Measurements from ENCODE around the gene ISOC2.
"Not testable (repeated sequence)": the region's sequence is repeated elsewhere in the genome, so short reads cannot be mapped to it uniquely, and the experiment has no call there.

The ISOC2 gene

DNA sequence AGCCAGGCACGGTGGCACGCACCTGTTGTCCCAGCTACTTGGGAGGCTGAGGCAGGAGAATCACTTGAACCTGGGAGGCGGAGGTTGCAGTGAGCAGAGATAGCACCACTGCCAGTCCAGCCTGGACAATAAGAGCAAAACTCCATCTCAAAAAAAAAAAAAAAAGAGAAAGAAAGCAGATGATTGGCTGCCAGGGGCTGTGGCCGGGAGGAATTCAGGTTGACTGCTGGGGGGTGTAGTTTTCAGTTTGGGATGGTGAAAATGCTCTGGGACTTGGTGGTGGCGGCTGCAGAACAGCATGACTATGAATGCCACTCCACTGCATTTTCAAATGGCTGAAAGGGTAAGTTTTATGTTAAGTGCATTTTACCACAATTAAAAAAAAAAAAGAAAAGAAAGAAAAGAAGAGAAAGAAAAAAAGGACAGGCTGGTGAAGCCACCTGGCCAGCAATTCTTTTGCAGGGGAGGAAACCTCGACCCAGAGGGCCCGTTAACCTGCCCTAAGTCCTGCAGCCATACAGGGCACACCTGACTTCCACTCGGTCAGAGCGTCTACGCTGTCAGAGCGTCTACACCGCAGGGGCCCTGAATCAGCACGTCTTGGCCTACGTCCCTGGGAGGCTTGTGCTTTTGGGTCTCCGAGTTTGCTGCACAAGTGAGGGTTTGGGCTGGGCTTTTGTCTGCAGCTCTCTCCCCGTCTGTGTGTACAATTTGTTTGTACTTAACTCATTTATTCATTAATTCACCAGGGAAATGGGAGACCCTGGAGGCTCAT lies 3.6 kb downstream of the ISOC2 start:
- DNase-seq (ENCODE audit: low read depth, low spot score) = no peak

- DNase-seq (ENCODE audit: low read depth, low spot score) = no peak
These were observed 5.1 kb downstream of the ISOC2 start for GRCh38 chr19:55456347-55456746.

- DNase-seq (ENCODE audit: low read depth, low spot score) = no peak
These were observed 5.7 kb downstream of the ISOC2 start for GRCh38 chr19:55455576-55456235.

DNA sequence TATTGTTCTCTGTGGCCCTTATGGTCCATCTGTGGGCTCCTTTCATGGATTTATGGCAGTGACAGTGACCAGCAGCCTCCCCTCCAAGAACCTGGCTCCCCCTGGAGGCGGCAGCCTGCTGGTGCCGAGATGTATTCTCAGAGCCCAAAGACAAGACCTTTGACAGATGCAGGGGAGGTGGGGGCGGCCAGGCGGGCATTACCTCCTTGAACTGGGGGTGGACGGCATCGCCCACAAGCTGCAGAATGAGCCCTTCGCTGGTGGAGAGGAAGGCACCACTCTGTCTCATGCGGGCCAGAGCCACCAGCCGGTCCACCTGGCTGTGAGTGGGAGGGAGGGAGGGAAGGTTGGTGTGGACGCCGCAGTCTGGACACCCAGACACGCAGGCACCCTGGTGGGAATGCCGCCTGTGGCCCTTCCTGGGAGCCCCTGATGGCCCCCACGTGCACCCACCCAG lies 6.6 kb downstream of the ISOC2 start:
- DNase-seq (ENCODE audit: low read depth, low spot score) = no peak

- no peak for DNase-seq (ENCODE audit: low read depth, low spot score)
These were observed 7.8 kb downstream of the ISOC2 start for GRCh38 chr19:55453511-55454260.

DNA sequence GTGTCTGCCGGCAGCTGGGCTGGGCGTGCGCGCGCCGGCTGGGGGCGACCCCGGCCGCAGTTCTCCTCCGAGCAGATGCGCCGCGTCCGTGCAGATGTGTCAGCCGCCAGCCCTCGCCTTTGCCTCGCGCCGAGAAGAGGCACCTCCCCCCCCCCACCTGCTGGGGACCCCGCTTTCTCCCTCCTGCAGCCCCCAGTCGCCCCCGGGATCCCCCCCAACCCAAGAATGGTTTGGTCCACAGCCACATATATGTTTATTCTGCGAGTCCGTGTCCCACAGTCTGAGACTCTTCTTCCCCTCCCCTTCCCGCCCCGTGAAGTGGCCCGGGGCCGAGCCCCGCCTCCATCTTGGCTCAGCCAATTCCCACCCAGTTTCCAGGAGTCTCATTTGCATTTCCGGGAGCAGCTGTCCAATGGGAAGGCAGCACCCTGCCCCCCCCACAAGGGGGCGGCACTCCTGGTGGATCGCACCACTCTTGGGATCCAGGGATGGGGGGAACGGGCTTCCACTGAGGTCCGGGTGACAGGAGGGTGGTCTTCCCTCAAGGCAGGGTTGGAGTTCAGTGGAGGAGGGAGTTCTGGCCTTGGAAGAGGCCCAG lies 8.6 kb downstream of the ISOC2 start:
- DNase-seq (ENCODE audit: low read depth, low spot score) = no peak

DNA sequence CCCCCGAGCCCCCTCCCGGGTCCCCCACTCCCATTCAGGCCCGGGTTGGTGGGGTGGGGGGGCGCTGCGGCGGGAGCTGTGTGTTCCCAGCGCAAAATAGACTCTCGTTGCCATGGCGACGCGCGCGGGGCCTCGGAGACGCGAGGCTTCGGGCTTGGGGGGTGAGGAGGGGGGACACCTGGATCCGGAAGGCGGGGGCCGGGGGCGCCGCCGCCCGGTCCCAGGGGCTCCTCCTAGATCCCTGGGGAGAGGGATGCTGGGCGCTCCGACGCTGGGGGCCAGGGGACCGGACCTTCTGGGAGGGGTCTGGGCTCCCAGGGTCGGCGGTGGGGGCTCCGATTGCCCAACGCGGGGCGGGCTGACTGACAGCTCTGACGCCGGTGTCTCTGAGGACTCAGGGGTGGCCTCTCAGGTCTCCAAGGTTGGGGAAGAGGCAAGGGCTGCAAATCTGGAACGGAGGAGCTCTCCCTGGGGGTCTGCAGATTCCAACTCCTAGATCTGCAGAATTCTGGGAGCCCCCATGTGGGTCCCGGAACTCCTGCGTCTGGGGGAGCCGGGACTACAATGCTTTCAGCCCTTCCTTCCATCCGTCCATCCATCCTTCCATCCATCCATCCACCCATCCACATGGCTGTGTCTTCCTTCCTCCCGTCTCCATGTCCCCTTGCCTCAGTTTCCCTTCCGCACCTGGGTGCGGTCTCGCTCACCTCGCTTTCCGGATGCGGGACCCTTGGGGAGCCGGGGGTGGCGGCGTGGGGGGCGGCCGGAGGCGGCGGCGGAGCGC lies 9.3 kb downstream of the ISOC2 start:
- DNase-seq (ENCODE audit: low read depth, low spot score) = no peak

DNA sequence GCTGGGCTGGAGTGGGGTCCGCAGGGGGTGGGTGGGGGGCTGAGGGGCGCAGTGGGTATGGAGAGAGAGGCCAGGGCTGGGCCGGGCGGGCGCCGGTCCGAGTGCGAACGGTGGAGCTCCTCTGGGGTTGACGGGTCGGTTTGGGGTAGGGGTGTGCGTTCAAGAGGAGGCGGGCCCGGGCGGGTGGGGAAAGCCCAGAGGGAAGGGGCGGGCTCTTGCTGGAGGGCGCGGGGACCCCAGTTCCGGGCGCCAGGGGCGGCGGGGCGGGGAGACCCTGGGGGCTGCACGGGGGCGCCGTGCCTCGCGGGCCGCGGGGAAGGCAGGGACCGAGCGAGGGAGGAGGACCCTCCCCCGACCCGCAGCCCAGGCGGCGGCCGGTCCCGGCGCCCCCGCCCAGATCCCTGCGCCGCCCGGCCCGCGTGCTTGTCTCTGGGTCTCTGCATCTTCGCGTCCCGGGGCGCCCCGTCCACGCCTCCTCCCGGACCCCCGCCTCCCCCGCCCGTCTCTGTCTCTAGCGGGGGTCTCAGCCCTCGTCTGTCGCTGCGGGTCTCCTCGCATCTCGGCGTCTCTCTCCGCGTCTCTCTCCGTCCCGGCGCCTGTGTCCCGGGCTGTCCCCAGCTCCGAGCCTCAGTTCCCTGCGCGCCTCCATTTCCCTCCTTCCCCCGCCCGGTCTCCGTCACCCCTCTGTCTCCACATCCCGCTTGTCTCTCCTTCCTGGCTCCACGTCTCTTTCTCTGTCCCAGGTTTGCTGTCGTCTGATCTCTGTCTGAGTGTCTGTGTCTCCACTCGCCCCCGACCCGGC lies 10.1 kb downstream of the ISOC2 start:
- no peak for DNase-seq (ENCODE audit: low read depth, low spot score)

GRCh38 chr19:55449469-55449868 lies 12.0 kb downstream of the ISOC2 start:
- no peak for DNase-seq (ENCODE audit: low read depth, low spot score)

- DNase-seq (ENCODE audit: low read depth, low spot score) = not testable (repeated sequence)
These were observed 13.3 kb downstream of the ISOC2 start for GRCh38 chr19:55448175-55448490.

DNA sequence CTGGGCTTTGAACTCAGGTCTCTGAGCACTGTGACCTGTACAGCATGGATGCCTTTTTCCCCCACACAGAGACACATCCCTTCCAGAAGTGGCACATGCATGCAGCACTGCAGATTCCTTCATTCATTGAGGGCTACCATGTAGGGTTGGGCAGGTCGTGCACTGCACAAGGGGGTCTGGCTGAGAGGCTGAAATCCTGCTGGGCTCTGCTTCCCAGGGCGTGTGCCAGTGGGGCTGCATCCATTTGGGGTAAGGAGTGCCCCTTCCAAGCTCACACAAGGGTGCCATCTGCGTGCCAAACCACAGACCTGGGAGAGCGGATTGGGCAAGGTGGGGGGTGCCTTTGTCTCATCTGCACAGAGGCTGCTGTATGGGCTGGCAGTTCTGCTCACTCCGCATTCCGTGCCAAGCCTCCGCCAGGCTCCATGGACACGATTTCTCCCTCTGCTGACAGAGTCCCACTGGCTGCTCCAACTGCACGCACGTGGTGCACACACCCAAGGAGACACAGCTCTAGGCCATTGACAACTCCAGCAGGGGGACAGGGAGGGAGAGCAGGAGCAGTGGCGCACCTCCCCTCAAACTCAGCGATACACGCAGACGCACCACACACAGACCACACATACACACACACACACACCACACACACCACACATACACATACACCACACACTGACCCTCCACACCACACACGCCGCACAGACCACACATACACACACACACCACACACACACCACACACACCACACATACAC lies 13.8 kb downstream of the ISOC2 start:
- no peak for DNase-seq (ENCODE audit: low read depth, low spot score)

GRCh38 chr19:55446060-55446459 lies 15.4 kb downstream of the ISOC2 start:
- no peak for DNase-seq (ENCODE audit: low read depth, low spot score)

DNA sequence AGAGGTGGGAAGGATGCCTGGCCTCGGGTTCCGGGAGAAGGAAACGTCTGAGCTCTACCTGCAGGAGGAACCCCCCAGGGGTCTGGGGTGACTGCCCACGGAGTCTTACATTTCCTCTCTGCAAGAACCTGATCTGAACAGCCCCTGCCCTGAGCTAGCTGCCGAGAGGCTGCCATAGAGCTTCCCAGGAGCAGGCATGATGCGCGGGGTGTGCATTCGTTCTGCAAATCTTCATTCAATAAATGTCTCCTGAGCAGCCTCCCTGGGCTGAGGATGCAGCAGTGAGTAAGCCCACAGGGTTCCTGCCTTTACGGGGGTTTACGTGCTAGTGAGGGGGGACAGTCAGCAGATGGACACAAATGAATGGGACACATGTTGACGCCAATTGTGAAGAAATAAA lies 16.8 kb downstream of the ISOC2 start:
- DNase-seq (ENCODE audit: low read depth, low spot score) = no peak

DNA sequence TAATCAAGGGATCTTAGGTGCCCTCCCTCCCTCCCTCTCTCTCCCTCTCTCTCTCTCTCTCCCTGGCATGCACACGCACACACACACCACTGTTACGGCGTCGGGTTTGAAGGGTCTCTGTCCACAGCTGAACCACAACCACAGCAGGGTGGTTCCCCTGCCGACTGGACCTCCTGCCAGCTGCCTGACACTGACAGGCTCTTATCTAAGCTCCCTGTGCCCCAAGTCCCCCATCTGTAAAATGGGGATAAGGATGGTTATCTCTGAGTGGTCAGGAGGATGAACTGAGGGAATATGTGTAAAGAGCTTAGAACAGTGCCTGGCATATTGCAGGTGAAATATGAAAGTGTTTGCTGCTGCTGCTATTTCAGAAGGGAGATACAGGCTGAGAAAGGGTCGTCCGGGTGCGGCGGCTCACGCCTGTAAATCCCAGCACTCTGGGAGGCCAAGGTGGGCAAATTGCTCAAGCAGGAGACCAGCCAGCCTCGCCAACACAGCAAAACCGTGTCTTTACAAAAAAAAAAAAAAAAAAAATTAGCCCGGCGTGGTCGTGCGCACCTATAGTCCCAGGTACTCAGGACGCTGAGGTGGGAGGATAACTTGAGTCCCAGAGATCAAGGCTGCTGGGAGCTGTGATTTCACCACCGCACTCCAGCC lies 17.5 kb downstream of the ISOC2 start:
- no peak for DNase-seq (ENCODE audit: low read depth, low spot score)

- no peak for DNase-seq (ENCODE audit: low read depth, low spot score)
These were observed 18.2 kb downstream of the ISOC2 start, which contains the start of gene SHISA7 for GRCh38 chr19:55443045-55443823. Gene SHISA7 (minus strand): TSS chr19:55443300. CDS start chr19:55442863, 437 bp downstream.

DNA sequence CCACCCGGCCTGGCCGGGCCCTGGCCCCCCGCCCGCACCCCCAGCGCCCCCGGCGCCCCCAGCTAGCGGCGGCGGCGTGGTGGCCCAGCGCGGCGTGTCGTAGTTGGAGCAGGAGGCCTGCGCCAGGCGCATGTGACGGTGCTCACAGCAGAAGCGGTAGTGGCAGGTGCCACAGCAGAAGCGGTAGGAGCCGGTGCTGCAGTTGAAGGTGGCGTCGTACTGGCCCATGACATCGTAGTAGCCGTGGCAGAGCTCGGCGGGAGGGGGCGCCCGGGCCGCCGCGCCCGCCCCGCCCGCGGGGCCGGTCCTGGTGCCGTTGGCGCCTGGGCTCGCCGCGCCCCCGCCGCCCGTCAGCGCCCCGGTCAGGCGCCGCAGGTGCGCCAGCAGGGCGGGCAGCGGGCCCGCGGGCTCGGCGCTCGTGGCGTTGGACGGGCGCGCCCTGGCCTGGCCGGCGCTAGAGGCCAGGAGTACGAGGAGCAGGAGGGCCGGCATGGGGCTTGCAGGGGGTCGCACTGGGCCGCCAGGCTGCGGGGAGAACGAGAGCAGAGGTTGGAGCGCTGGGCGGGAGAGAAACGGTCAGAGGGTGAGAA lies 19.0 kb downstream of the ISOC2 start:
- DNase-seq (ENCODE audit: low read depth, low spot score) = no peak

GRCh38 chr19:55441692-55442321 lies 19.6 kb downstream of the ISOC2 start:
- DNase-seq (ENCODE audit: low read depth, low spot score) = no peak

- no peak for DNase-seq (ENCODE audit: low read depth, low spot score)
These were observed 20.1 kb downstream of the ISOC2 start for GRCh38 chr19:55441319-55441691.

Data from iPS DF 19.7 (cell line).